K562 (cell line): ENCODE data around the gene VSNL1. TPM values are rescaled to one million over a fixed set of nuclear protein-coding genes. Genes with fewer than 3 reads are reported as not detected.

ENCODE experiments used
- ATAC-seq: fragments of 200-7000 bp; cut with Tn5 transposase; 3 replicates; pipeline ENCODE4 v1.9.1; 2020; ENCODE audit warnings: moderate library complexity
- BruUV-seq: library from RNA; stranded (reverse); fragments of 400-500 nt; replicated peaks from 2 replicates; lab custom pipeline; 2021; lab: Mats Ljungman, UMichigan
- CTCF ChIA-PET: fragments of 300-600 bp; formaldehyde crosslinking; extraction: SDS; loops from one replicate; lab custom pipeline; 2021; ENCODE audit warnings: low intra/inter-chr PET ratio; lab: Yijun Ruan, JAX
- POLR2A ChIA-PET: fragments of 300-600, 350-650 bp; sonication (Branson Sonifier 250); formaldehyde crosslinking; extraction: SDS; loops from one replicate; lab custom pipeline; 2021; ENCODE audit warnings: antibody characterized with exemption, inconsistent platforms; lab: Yijun Ruan, JAX
- DNase-seq, 4 experiments: peaks; one replicate each; pipeline versions ENCODE4 v3.0.0 to v3.0.0-alpha.2; 2011 to 2018; ENCODE audit warnings: low spot score in 3 of 4, mixed read lengths in 3 of 4; ENCODE audit errors: extremely low read depth in 1 of 4
- FAIRE-seq: peaks from 2 replicates; lab custom pipeline; 2011; peaks lifted over from hg19 to GRCh38; lab: Jason Lieb, UNC
- H2AFZ ChIP-seq: 2 replicates; pipeline ENCODE4 v1.6.0; 2011; ENCODE audit warnings: low read depth, low read length, control low read depth, inconsistent platforms
- H3K27ac ChIP-seq: fragments of 200-600 bp; 3 replicates; pipeline ENCODE4 v1.8.0; 2011; ENCODE audit warnings: low read depth, mild to moderate bottlenecking, control low read depth, inconsistent platforms, low read length, moderate library complexity, mixed read lengths; ENCODE audit errors: extremely low read depth
- H3K27me3 ChIP-seq, 2 experiments: fragments of 300-600 bp in 1 of 2; 2 replicates in 1 of 2; 3 replicates in 1 of 2; pipeline versions ENCODE4 v1.6.0 to v1.8.0; 2011; ENCODE audit warnings: inconsistent platforms in 2 of 2, low read length in 2 of 2, mild to moderate bottlenecking in 1 of 2, mixed read lengths in 1 of 2, moderate library complexity in 1 of 2; ENCODE audit not compliant: control insufficient read depth in 2 of 2, insufficient read depth in 2 of 2
- H3K36me3 ChIP-seq: fragments of 300-600 bp; 3 replicates; pipeline ENCODE4 v1.8.0; 2011; ENCODE audit warnings: mild to moderate bottlenecking, low read length, inconsistent platforms; ENCODE audit not compliant: control insufficient read depth, insufficient read depth
- H3K4me1 ChIP-seq, 2 experiments: fragments of 200-600 bp in 1 of 2; replicated peaks in 1 of 2; 2 replicates in 1 of 2; 3 replicates in 1 of 2; pipeline versions ENCODE4 v1.5.1 to v1.8.0; 2011; ENCODE audit warnings: inconsistent platforms in 2 of 2, low read length in 2 of 2, mild to moderate bottlenecking in 1 of 2, mixed read lengths in 1 of 2, moderate library complexity in 1 of 2; ENCODE audit not compliant: control insufficient read depth in 2 of 2, insufficient read depth in 2 of 2
- H3K4me2 ChIP-seq: 2 replicates; pipeline ENCODE4 v1.6.1; 2011; ENCODE audit warnings: low read length, control low read depth, inconsistent platforms, mixed read lengths; ENCODE audit not compliant: insufficient read depth
- H3K4me3 ChIP-seq: fragments of 200-600 bp; sonication (generic), shearing (Covaris generic); 2 replicates; pipeline ENCODE4 v1.5.1; 2016; ENCODE audit warnings: control low read depth, inconsistent platforms
- H3K79me2 ChIP-seq: fragments of 200-600 bp; 3 replicates; pipeline ENCODE4 v1.8.0; 2011; ENCODE audit warnings: low read length, inconsistent platforms; ENCODE audit not compliant: control insufficient read depth, insufficient read depth
- H3K9ac ChIP-seq, 2 experiments: 2 replicates each; pipeline versions ENCODE4 v1.6.0 to v1.6.1; 2011; ENCODE audit warnings: low read depth in 2 of 2, low read length in 2 of 2, control low read depth in 1 of 2, inconsistent platforms in 1 of 2, mild to moderate bottlenecking in 1 of 2, mixed read lengths in 1 of 2; ENCODE audit not compliant: insufficient read depth in 1 of 2
- H3K9me1 ChIP-seq: one replicate; pipeline ENCODE4 v1.6.0; 2011; ENCODE audit warnings: inconsistent platforms, mild to moderate bottlenecking, low read length, moderate library complexity; ENCODE audit not compliant: control insufficient read depth, insufficient read depth
- H3K9me3 ChIP-seq: replicated peaks from 2 replicates; pipeline ENCODE4 v1.5.1; 2011; ENCODE audit warnings: low read depth, low read length, inconsistent platforms; ENCODE audit not compliant: control insufficient read depth, insufficient read depth
- H4K20me1 ChIP-seq: replicated peaks from 2 replicates; pipeline ENCODE4 v1.6.1; 2011; ENCODE audit warnings: low read length, inconsistent platforms, mixed read lengths; ENCODE audit not compliant: control insufficient read depth, insufficient read depth
- E2F1 ChIP-seq: sonication (generic); formaldehyde crosslinking; IDR thresholded peaks from 2 replicates; pipeline ENCODE4 v1.8.1; 2023; ENCODE audit warnings: mild to moderate bottlenecking, missing genetic modification reagents, moderate library complexity
- KAT2B ChIP-seq: IDR thresholded peaks from one replicate; pipeline ENCODE4 v1.6.1; 2012; ENCODE audit warnings: low read depth, mild to moderate bottlenecking, control low read depth, inconsistent platforms, low read length, moderate library complexity
- TAF1 ChIP-seq: IDR thresholded peaks from 2 replicates; pipeline ENCODE4 v1.6.1; 2011; ENCODE audit warnings: mild to moderate bottlenecking, low read length, moderate library complexity; ENCODE audit not compliant: insufficient read depth, control insufficient read depth, severe bottlenecking; ENCODE audit errors: extremely low read depth
- ZBTB7A ChIP-seq: IDR thresholded peaks from 2 replicates; pipeline ENCODE4 v1.6.1; 2011; ENCODE audit warnings: low read depth, mild to moderate bottlenecking, low read length, moderate library complexity, borderline replicate concordance; ENCODE audit not compliant: control insufficient read depth
- WGBS: fragments of 100-300 bp; shearing (Covaris generic); methylation state at CpG from one replicate; pipeline ENCODE4 v1.1.6; 2016; ENCODE audit warnings: low coverage, mixed read lengths; ENCODE audit not compliant: insufficient coverage; ENCODE audit errors: missing lambda C conversion rate; 5-methylcytosine and 5-hydroxymethylcytosine counted together
- in situ Hi-C: fragments of 300-500 bp; cut with MboI; formaldehyde crosslinking; loops from 4 replicates; pipeline ENCODE4 v1.15.0; 2018; ENCODE audit warnings: inconsistent platforms, mixed read lengths
- intact Hi-C: fragments of 100-400 bp; cut with micrococcal nuclease; formaldehyde crosslinking; loops from 2 replicates; pipeline ENCODE4 v1.14.2; 2022
- polyA plus RNA-seq, 8 experiments: library from polyadenylated mRNA; depleted of rRNA in 4 of 8; stranded (reverse) in 5 of 8; unstranded in 3 of 8; fragments of >200 nt; fragmentation: Nextera tagmentation in 2 of 8; fragmentation: Illumina TruSeq in 1 of 8; extraction: Ambion mirVana in 2 of 8; extraction: Trizol in 1 of 8; gene quantifications; 2 replicates each; pipeline versions ENCODE4 v1.2.1 to v1.2.3, GENCODE V29; 2011 to 2014; ENCODE audit warnings: inconsistent platforms in 1 of 8, missing spikeins in 1 of 8
- total RNA-seq, 7 experiments: library from RNA; depleted of rRNA in 6 of 7; stranded (reverse); fragments of >200 nt in 6 of 7; fragmentation: Illumina TruSeq in 2 of 7; extraction: Trizol in 2 of 7; gene quantifications; 2 replicates each; pipeline versions ENCODE4 v1.2.1 to v1.2.3, GENCODE V29; 2011 to 2021; ENCODE audit warnings: low replicate concordance in 1 of 7
- TF ChIP-seq, protein P1 (sequence below): fragments of 250-450 bp; sonication (Bioruptor Pico); IDR thresholded peaks from 2 replicates; pipeline ENCODE4 v1.8.0; 2021; ENCODE audit warnings: moderate library complexity, mild to moderate bottlenecking, inconsistent platforms

The VSNL1 gene
- total and polyA plus RNA-seq, 9 of the 15 experiments (the other 6 are each of a cell fraction or from before 2014, with no cell fraction given) = 0.20 TPM; not detected in 8

DNA sequence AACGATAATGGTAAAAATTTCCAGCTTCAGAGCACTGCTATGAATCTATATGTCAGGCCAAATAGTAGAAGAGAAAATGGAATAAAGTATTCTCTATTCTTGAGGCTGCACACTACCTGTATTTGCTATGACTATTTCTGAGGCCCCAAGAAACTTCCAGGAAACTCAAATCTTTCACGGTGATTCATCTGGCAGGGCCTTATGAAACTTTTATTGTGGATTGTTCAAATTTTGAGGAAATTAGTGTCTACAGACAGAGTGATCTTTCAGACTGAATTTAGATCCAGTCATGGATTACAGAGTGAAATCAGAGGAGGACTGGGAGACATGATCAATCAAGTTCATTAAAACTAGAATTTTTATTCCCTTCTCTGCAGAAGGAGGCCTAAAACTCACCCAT is 4.1 kb upstream of the VSNL1 start:
- no peak overlapping the region for H3K27ac ChIP-seq
- no peak overlapping the region for H2AFZ ChIP-seq
- no peaks in the 10 kb centered on the region for H3K36me3 ChIP-seq
- H4K20me1 ChIP-seq = no peaks in the 10 kb centered on the region
- no peak for ATAC-seq
- in situ Hi-C loops = no loop called here
- H3K4me2 ChIP-seq = no peak overlapping the region
- H3K9ac ChIP-seq = no peak overlapping the region
- DNase-seq = no peak
- H3K4me1 ChIP-seq = peaks cover 0 to 17% of the 10 kb centered on the region in 2 experiments; a peak in 3 of 5 replicates
- H3K79me2 ChIP-seq = no peaks in the 10 kb centered on the region
- TF ChIP-seq ZBTB7A (no peak), TAF1 (no peak), KAT2B (no peak), E2F1 (CRISPR knock-in tag) (no peak)
- TF ChIP-seq, protein P1, sequence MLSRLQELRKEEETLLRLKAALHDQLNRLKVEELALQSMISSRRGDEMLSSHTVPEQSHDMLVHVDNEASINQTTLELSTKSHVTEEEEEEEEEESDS (CRISPR knock-in tag) = no peak
- TF ChIP-seq, all 486 proteins: peak for 0
- 2% methylated on average over 2 of the region's 2 CpGs for WGBS
- ChIA-PET CTCF (interaction anchor here (0.6 kb wide), 1 partner anchor 64 kb away, joined by 3 read pairs; no protein-coding TSS in a partner anchor), POLR2A (no interaction called here)
- no peak for FAIRE-seq
- Histone ChIP-seq H3K9me3 (no peaks in the 10 kb centered on the region), H3K27me3 (peaks cover 29 to 30% of the 10 kb centered on the region in 2 experiments), H3K4me3 (no peak overlapping the region), H3K9me1 (no peaks in the 10 kb centered on the region)
- intact Hi-C loops = no loop called here
- no TSS peak for BruUV-seq
